Ishikawa (cell line): Measurements from ENCODE around the gene CRNKL1.

Source experiments
- CEBPB ChIP-seq: IDR thresholded peaks from 2 replicates; pipeline ENCODE4 v1.6.1; 2012
- CREB1 ChIP-seq: IDR thresholded peaks from 2 replicates; pipeline ENCODE4 v1.6.1; 2012; ENCODE audit warnings: low read depth
- EP300 ChIP-seq: IDR thresholded peaks from 2 replicates; pipeline ENCODE4 v1.6.1; 2012; ENCODE audit warnings: borderline replicate concordance
- TAF1 ChIP-seq: IDR thresholded peaks from 2 replicates; pipeline ENCODE4 v1.6.1; 2012; ENCODE audit warnings: low read depth, mild to moderate bottlenecking
- TEAD4 ChIP-seq: IDR thresholded peaks from 2 replicates; pipeline ENCODE4 v1.6.1; 2012
- ZBTB7A ChIP-seq: IDR thresholded peaks from 2 replicates; pipeline ENCODE4 v1.6.1; 2012; ENCODE audit warnings: low read depth
- TF ChIP-seq, protein P1 (sequence below): IDR thresholded peaks from 2 replicates; pipeline ENCODE4 v1.6.1; 2012; ENCODE audit warnings: low read depth, mild to moderate bottlenecking
- TF ChIP-seq, protein P2 (sequence below): IDR thresholded peaks from 2 replicates; pipeline ENCODE4 v1.6.1; 2012

DNA sequence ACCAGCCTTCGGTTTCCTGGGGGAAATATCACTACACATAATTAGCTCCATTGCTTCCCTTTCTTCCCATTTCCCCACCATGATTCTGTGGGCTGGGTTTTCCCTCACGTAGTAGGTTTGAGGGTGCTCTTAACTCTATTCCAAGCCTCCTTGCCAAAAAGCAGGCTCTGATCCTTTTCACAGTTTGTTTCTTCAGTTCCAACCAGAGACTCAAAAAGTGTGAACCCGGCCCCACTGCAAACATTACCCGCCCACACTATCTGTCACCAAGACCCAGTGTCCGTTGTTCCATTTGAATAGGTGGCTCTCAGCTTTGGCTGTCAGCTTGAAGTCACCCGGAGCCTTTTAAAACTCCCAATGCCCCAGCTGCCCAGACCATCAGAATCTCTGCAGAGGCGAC is 46.9 kb downstream of the CRNKL1 start:
- TF ChIP-seq CEBPB (no peak), TAF1 (no peak), EP300 (no peak), TEAD4 (no peak), CREB1 (no peak), ZBTB7A (no peak)
- TF ChIP-seq, protein P1, sequence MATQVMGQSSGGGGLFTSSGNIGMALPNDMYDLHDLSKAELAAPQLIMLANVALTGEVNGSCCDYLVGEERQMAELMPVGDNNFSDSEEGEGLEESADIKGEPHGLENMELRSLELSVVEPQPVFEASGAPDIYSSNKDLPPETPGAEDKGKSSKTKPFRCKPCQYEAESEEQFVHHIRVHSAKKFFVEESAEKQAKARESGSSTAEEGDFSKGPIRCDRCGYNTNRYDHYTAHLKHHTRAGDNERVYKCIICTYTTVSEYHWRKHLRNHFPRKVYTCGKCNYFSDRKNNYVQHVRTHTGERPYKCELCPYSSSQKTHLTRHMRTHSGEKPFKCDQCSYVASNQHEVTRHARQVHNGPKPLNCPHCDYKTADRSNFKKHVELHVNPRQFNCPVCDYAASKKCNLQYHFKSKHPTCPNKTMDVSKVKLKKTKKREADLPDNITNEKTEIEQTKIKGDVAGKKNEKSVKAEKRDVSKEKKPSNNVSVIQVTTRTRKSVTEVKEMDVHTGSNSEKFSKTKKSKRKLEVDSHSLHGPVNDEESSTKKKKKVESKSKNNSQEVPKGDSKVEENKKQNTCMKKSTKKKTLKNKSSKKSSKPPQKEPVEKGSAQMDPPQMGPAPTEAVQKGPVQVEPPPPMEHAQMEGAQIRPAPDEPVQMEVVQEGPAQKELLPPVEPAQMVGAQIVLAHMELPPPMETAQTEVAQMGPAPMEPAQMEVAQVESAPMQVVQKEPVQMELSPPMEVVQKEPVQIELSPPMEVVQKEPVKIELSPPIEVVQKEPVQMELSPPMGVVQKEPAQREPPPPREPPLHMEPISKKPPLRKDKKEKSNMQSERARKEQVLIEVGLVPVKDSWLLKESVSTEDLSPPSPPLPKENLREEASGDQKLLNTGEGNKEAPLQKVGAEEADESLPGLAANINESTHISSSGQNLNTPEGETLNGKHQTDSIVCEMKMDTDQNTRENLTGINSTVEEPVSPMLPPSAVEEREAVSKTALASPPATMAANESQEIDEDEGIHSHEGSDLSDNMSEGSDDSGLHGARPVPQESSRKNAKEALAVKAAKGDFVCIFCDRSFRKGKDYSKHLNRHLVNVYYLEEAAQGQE = no peak
- TF ChIP-seq, protein P2, sequence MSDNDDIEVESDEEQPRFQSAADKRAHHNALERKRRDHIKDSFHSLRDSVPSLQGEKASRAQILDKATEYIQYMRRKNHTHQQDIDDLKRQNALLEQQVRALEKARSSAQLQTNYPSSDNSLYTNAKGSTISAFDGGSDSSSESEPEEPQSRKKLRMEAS = no peak
